HL-60 (cell line): Measurements from ENCODE around the gene SLC44A3.
A peak's percentile ranks its signal among the peaks of the same experiment; 100 is the strongest.

Experiments used
- DNase-seq, 2 experiments: peaks; one replicate each; pipeline ENCODE4 v3.0.0-alpha.2; 2010 to 2020; ENCODE audit warnings: low read depth in 1 of 2, low spot score in 1 of 2
- H3K27ac ChIP-seq: fragments of 250-450 bp; sonication (Bioruptor Pico); replicated peaks from 2 replicates; pipeline ENCODE4 v1.5.1; 2020; ENCODE audit warnings: mild to moderate bottlenecking, moderate library complexity
- H3K27me3 ChIP-seq: fragments of 250-450 bp; sonication (Bioruptor Pico); 2 replicates; pipeline ENCODE4 v1.5.1; 2021; ENCODE audit warnings: mild to moderate bottlenecking, moderate library complexity; ENCODE audit not compliant: insufficient read depth, poor library complexity, severe bottlenecking
- H3K4me3 ChIP-seq: replicated peaks from 2 replicates; pipeline ENCODE4 v1.5.1; 2011; ENCODE audit warnings: mild to moderate bottlenecking, control low read depth, low read length; ENCODE audit not compliant: insufficient read depth
- GABPA ChIP-seq: IDR thresholded peaks from 2 replicates; pipeline ENCODE4 v1.6.1; 2012; ENCODE audit warnings: low read depth
- POLR2AphosphoS5 ChIP-seq: IDR thresholded peaks from 2 replicates; pipeline ENCODE4 v1.6.1; 2012; ENCODE audit warnings: low read depth
- SPI1 ChIP-seq: IDR thresholded peaks from 2 replicates; pipeline ENCODE4 v1.6.1; 2012; ENCODE audit warnings: low read depth, mild to moderate bottlenecking, borderline replicate concordance
- TF ChIP-seq, protein P1 (sequence below): IDR thresholded peaks from one replicate; pipeline ENCODE4 v1.5.1; 2011; ENCODE audit warnings: low read length, control low read depth, inconsistent platforms; ENCODE audit not compliant: insufficient read depth
- TF ChIP-seq, protein P2 (sequence below): IDR thresholded peaks from 2 replicates; pipeline ENCODE4 v1.6.1; 2012; ENCODE audit warnings: low read depth; ENCODE audit not compliant: insufficient replicate concordance

The SLC44A3 gene

DNA sequence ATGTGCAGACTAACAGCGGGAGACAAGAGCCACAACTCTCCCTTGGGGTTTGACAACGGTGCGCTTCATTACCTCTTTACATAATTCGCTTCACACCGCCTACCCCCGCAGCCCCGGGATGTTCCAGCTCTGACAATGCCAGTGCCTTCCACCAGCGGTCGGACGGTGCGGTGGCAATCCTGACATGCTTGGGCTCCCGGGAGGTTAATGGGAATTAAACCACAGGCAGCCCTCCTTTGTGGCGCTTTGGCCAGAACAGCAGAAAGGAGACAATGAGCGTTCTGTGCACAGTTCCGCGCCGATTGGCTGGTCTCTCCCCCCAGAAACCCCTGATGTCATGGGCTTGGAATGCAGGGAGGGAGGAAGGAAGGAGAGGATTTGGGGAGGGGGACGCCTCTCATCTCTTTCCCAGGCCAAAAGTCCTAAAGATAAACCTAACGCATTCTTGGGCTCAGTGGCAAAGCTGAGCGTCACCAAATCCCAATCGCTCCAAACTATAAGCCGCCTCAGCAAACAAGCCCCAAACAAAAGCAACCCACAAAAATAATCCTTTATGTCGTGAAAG, 105.5 kb downstream of the SLC44A3 start:
- DNase-seq: no peak
- peaks cover 54% of the 10 kb centered on the region for H3K27me3 ChIP-seq
- TF ChIP-seq, protein P1, sequence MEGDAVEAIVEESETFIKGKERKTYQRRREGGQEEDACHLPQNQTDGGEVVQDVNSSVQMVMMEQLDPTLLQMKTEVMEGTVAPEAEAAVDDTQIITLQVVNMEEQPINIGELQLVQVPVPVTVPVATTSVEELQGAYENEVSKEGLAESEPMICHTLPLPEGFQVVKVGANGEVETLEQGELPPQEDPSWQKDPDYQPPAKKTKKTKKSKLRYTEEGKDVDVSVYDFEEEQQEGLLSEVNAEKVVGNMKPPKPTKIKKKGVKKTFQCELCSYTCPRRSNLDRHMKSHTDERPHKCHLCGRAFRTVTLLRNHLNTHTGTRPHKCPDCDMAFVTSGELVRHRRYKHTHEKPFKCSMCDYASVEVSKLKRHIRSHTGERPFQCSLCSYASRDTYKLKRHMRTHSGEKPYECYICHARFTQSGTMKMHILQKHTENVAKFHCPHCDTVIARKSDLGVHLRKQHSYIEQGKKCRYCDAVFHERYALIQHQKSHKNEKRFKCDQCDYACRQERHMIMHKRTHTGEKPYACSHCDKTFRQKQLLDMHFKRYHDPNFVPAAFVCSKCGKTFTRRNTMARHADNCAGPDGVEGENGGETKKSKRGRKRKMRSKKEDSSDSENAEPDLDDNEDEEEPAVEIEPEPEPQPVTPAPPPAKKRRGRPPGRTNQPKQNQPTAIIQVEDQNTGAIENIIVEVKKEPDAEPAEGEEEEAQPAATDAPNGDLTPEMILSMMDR: no peak
- TF ChIP-seq GABPA: no peak
- no peak for TF ChIP-seq POLR2AphosphoS5
- no peak for TF ChIP-seq SPI1
- TF ChIP-seq, protein P2, sequence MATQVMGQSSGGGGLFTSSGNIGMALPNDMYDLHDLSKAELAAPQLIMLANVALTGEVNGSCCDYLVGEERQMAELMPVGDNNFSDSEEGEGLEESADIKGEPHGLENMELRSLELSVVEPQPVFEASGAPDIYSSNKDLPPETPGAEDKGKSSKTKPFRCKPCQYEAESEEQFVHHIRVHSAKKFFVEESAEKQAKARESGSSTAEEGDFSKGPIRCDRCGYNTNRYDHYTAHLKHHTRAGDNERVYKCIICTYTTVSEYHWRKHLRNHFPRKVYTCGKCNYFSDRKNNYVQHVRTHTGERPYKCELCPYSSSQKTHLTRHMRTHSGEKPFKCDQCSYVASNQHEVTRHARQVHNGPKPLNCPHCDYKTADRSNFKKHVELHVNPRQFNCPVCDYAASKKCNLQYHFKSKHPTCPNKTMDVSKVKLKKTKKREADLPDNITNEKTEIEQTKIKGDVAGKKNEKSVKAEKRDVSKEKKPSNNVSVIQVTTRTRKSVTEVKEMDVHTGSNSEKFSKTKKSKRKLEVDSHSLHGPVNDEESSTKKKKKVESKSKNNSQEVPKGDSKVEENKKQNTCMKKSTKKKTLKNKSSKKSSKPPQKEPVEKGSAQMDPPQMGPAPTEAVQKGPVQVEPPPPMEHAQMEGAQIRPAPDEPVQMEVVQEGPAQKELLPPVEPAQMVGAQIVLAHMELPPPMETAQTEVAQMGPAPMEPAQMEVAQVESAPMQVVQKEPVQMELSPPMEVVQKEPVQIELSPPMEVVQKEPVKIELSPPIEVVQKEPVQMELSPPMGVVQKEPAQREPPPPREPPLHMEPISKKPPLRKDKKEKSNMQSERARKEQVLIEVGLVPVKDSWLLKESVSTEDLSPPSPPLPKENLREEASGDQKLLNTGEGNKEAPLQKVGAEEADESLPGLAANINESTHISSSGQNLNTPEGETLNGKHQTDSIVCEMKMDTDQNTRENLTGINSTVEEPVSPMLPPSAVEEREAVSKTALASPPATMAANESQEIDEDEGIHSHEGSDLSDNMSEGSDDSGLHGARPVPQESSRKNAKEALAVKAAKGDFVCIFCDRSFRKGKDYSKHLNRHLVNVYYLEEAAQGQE: no peak
- H3K4me3 ChIP-seq: peak overlapping the region; percentile 29
- H3K27ac ChIP-seq: no peak overlapping the region

- Histone ChIP-seq H3K27ac (no peak overlapping the region), H3K27me3 (peaks cover 54% of the 10 kb centered on the region), H3K4me3 (peak overlapping the region; percentile 29)
- TF ChIP-seq, protein P2: no peak
- no peak for TF ChIP-seq POLR2AphosphoS5
- no peak for TF ChIP-seq SPI1
- TF ChIP-seq GABPA: no peak
- TF ChIP-seq, protein P1: no peak
- DNase-seq: no peak
These were observed 106.2 kb downstream of the SLC44A3 start for GRCh38 chr1:94926126-94926914.

GRCh38 chr1:94926915-94927404, 106.8 kb downstream of the SLC44A3 start, which contains the start of gene CNN3:
Gene CNN3 (minus strand): TSS chr1:94927110. CDS start chr1:94926894, 216 bp downstream.
- DNase-seq: no peak
- TF ChIP-seq, protein P2: no peak
- TF ChIP-seq POLR2AphosphoS5 (no peak), SPI1 (no peak), GABPA (no peak)
- TF ChIP-seq, protein P1: no peak
- Histone ChIP-seq H3K27ac (no peak within 1 kb of the TSS), H3K4me3 (peak within 1 kb of the TSS; percentile 29), H3K27me3 (peaks cover 54% of the 10 kb centered on the region)
